ENCODE data around the gene SMLR1.

GRCh38 chr6:130851026-130851425 is 23.8 kb downstream of the SMLR1 start:
- TF ChIP-seq CTCF (conservative IDR thresholded peaks at IDR 0.05; ENCODE audit: low read length) (no peak), EZH2phosphoT487 (IDR thresholded peaks at IDR 0.05; ENCODE audit: borderline replicate concordance) (no peak)
